B cell (primary cell): ENCODE results near the gene SGPL1. TPM values are rescaled to one million over a fixed set of nuclear protein-coding genes. Genes with fewer than 3 reads are reported as not detected.

ENCODE experiments used
- ATAC-seq: fragments of 200-7000 bp; cut with Tn5 transposase; one replicate; pipeline ENCODE4 v1.10.0; 2021; ENCODE audit warnings: low read depth, mild to moderate bottlenecking, moderate number of reproducible peaks, moderate library complexity
- CTCF ChIA-PET: fragments of 350-600 bp; sonication (Branson Sonifier 250); formaldehyde crosslinking; loops from one replicate; lab custom pipeline; 2021; ENCODE audit warnings: antibody characterized with exemption, inconsistent platforms; lab: Charles Lee
- POLR2A ChIA-PET: fragments of 350-600 bp; sonication (Branson Sonifier 250); formaldehyde crosslinking; loops from one replicate; lab custom pipeline; 2021; ENCODE audit warnings: antibody characterized with exemption; lab: Charles Lee
- DNase-seq: peaks from one replicate; pipeline ENCODE4 v3.0.0; 2013
- H2AFZ ChIP-seq: 2 replicates; pipeline ENCODE4 v1.6.1; 2012; ENCODE audit warnings: mild to moderate bottlenecking, low read depth, low read length; ENCODE audit not compliant: insufficient read depth, poor library complexity, severe bottlenecking
- H3K27ac ChIP-seq, 2 donors: 1 replicate in 1 of 2; 2 replicates in 1 of 2; pipeline ENCODE4 v1.5.1; 2012 to 2013; ENCODE audit warnings: low read length in 2 of 2, mild to moderate bottlenecking in 2 of 2, moderate library complexity in 1 of 2
- H3K27me3 ChIP-seq, 4 experiments: fragments of 200-600 bp in 1 of 4; sonication (generic) in 1 of 4; replicated peaks in 1 of 4; 1 replicate in 2 of 4; 2 replicates in 2 of 4; pipeline versions ENCODE4 v1.6.1 to v1.7.0; 2013 to 2016; ENCODE audit warnings: low read length in 3 of 4, mild to moderate bottlenecking in 2 of 4, mixed read lengths in 1 of 4, moderate library complexity in 1 of 4; ENCODE audit not compliant: insufficient read depth in 4 of 4, control insufficient read depth in 3 of 4; ENCODE audit errors: control extremely low read depth in 1 of 4
- H3K36me3 ChIP-seq, 2 experiments: replicated peaks in 1 of 2; 1 replicate in 1 of 2; 2 replicates in 1 of 2; pipeline versions ENCODE4 v1.6.1 to v1.7.1; 2013; ENCODE audit warnings: low read length in 1 of 2; ENCODE audit not compliant: insufficient read depth in 2 of 2, control insufficient read depth in 1 of 2; ENCODE audit errors: control extremely low read depth in 1 of 2, extremely low read depth in 1 of 2
- H3K4me1 ChIP-seq, 2 donors: fragments of 200-600 bp in 1 of 2; sonication (generic) in 1 of 2; 1 replicate in 1 of 2; 2 replicates in 1 of 2; pipeline versions ENCODE4 v1.5.1 to v1.6.1; 2013 to 2017; ENCODE audit warnings: low read length in 2 of 2; ENCODE audit not compliant: control insufficient read depth in 2 of 2, insufficient read depth in 2 of 2
- H3K4me2 ChIP-seq: replicated peaks from 2 replicates; pipeline ENCODE3; 2012; ENCODE audit warnings: mild to moderate bottlenecking, low read depth, low read length; ENCODE audit not compliant: poor library complexity, severe bottlenecking
- H3K4me3 ChIP-seq, 5 experiments: fragments of 200-600 bp in 1 of 5; sonication (generic) in 1 of 5; 1 replicate in 3 of 5; 2 replicates in 2 of 5; pipeline versions ENCODE4 v1.5.1 to v1.7.0; 2011 to 2016; ENCODE audit warnings: low read length in 4 of 5, mild to moderate bottlenecking in 4 of 5, low read depth in 2 of 5, control low read depth in 1 of 5, moderate library complexity in 1 of 5; ENCODE audit not compliant: insufficient read depth in 1 of 5; ENCODE audit errors: control extremely low read depth in 1 of 5, extremely low read depth in 1 of 5
- H3K79me2 ChIP-seq: fragments of 200-600 bp; sonication (generic); one replicate; pipeline ENCODE4 v1.6.0; 2016; ENCODE audit warnings: low read length; ENCODE audit not compliant: control insufficient read depth, insufficient read depth
- H3K9ac ChIP-seq: fragments of 200-600 bp; sonication (generic); 2 replicates; pipeline ENCODE4 v1.6.1; 2017; ENCODE audit warnings: mild to moderate bottlenecking, low read length, moderate library complexity
- H3K9me3 ChIP-seq, 3 donors: one replicate each; pipeline versions ENCODE4 v1.6.1 to v1.7.1; 2013; ENCODE audit warnings: low read length in 2 of 3; ENCODE audit not compliant: control insufficient read depth in 2 of 3, insufficient read depth in 1 of 3; ENCODE audit errors: control extremely low read depth in 1 of 3
- H4K20me1 ChIP-seq: 2 replicates; pipeline ENCODE4 v1.6.0; 2012; ENCODE audit warnings: mild to moderate bottlenecking, low read length; ENCODE audit not compliant: insufficient read depth, control insufficient read depth, poor library complexity, severe bottlenecking
- H3K27ac Mint-ChIP-seq: one replicate; pipeline ENCODE4 v1.8.0; 2021; ENCODE audit warnings: mixed read lengths
- H3K27me3 Mint-ChIP-seq: one replicate; pipeline ENCODE4 v1.8.0; 2021; ENCODE audit warnings: mixed read lengths
- H3K4me1 Mint-ChIP-seq: one replicate; pipeline ENCODE4 v1.8.0; 2021; ENCODE audit warnings: mixed read lengths
- H3K4me3 Mint-ChIP-seq: one replicate; pipeline ENCODE4 v1.8.0; 2021; ENCODE audit warnings: mixed read lengths
- H3K9me3 Mint-ChIP-seq: one replicate; pipeline ENCODE4 v1.8.0; 2022; ENCODE audit warnings: mixed read lengths; ENCODE audit not compliant: insufficient read depth
- EZH2 ChIP-seq: IDR thresholded peaks from 2 replicates; pipeline ENCODE4 v1.6.1; 2012; ENCODE audit warnings: borderline replicate concordance, low read depth, mild to moderate bottlenecking, moderate library complexity, low read length; ENCODE audit not compliant: insufficient read depth, poor library complexity, severe bottlenecking
- WGBS: methylation state at CpG from one replicate; pipeline ENCODE4 v1.1.5; 2013; ENCODE audit warnings: missing lambda C conversion rate; ENCODE audit not compliant: insufficient coverage; 5-methylcytosine and 5-hydroxymethylcytosine counted together
- intact Hi-C: fragments of 100-400 bp; cut with micrococcal nuclease; formaldehyde crosslinking; loops from one replicate; pipeline ENCODE4 v1.10.0; 2022
- polyA plus RNA-seq: library from polyadenylated mRNA; depleted of rRNA; stranded (reverse); fragments of >200 nt; gene quantifications from 2 replicates; pipeline ENCODE4 v1.2.3, GENCODE V29; 2012
- total RNA-seq, 2 donors: library from RNA; stranded (reverse); fragments of 120-200 nt in 1 of 2; gene quantifications; 1 replicate in 1 of 2; 2 replicates in 1 of 2; pipeline versions ENCODE4 v1.2.3 to v1.2.4, GENCODE V29; 2013 to 2022
- TF ChIP-seq, protein P1 (sequence below): fragments of 200-600 bp; IDR thresholded peaks from one replicate; pipeline ENCODE4 v1.8.0; 2022; ENCODE audit warnings: antibody characterized with exemption, mild to moderate bottlenecking

SGPL1 gene
- total and polyA plus RNA-seq, 2 donors (not counting 1 experiment from before 2014, with no cell fraction given): 9.1 to 46.2 TPM

DNA sequence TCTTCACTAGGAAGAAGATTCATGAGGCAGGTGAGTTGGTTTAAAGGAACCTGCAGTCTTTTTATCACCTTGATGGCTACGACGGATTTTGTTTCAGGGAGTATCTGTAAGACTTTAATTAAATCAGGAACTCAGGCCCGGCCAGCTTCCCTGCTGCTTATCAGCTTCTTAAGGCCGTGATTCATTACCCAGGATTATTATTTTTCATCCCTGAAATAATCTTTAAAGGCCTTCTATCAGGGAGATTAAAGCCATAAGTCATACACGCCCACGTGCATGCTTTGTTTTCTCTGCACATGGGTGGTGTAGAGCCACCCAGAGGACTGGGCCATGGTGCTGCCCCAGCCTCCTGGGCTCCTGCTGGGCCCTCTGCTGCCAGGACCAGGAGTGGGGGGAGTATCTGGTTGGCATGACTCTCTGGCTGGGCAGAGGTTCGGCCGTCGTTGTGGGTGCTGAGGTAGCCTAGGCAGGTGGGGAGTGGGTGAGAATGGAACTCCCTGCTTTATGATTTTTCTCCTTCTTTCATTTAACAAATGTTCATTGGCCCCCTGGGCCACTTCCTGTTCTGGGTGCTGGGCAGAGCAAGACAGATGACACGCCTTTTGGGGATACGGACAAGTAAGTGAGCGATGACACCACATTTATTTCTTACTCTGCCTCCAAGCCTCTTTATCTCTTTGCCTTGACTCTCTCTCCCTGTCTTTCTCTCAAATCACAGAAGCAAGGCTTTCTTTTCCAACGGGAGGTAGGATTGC, 111.6 kb downstream of the SGPL1 start:
- ATAC-seq (no peak), DNase-seq (no peak)
- no peak overlapping the region for H2AFZ ChIP-seq
- H3K9me3 ChIP-seq: no peaks in the 10 kb centered on the region
- intact Hi-C loops: no loop called here
- POLR2A ChIA-PET: no interaction called here
- peaks cover 14% of the 10 kb centered on the region for H3K27me3 Mint-ChIP-seq
- 91% methylated on average over 4 of the region's 13 CpGs for WGBS
- no peaks in the 10 kb centered on the region for H3K9me3 Mint-ChIP-seq
- no peak overlapping the region for H3K4me2 ChIP-seq
- H3K36me3 ChIP-seq: no peaks in the 10 kb centered on the region
- no peak for TF ChIP-seq EZH2
- TF ChIP-seq, protein P1, sequence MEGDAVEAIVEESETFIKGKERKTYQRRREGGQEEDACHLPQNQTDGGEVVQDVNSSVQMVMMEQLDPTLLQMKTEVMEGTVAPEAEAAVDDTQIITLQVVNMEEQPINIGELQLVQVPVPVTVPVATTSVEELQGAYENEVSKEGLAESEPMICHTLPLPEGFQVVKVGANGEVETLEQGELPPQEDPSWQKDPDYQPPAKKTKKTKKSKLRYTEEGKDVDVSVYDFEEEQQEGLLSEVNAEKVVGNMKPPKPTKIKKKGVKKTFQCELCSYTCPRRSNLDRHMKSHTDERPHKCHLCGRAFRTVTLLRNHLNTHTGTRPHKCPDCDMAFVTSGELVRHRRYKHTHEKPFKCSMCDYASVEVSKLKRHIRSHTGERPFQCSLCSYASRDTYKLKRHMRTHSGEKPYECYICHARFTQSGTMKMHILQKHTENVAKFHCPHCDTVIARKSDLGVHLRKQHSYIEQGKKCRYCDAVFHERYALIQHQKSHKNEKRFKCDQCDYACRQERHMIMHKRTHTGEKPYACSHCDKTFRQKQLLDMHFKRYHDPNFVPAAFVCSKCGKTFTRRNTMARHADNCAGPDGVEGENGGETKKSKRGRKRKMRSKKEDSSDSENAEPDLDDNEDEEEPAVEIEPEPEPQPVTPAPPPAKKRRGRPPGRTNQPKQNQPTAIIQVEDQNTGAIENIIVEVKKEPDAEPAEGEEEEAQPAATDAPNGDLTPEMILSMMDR: no peak
- no peaks in the 10 kb centered on the region for H4K20me1 ChIP-seq
- no peak overlapping the region for H3K4me3 ChIP-seq
- no peak overlapping the region for H3K27ac ChIP-seq
- CTCF ChIA-PET: interaction anchor here (2.4 kb wide), 1 partner anchor 358 kb away, joined by 11 read pairs; no protein-coding TSS in a partner anchor
- no peak overlapping the region for H3K27ac Mint-ChIP-seq
- peaks cover 0 to 3% (median 0%) of the 10 kb centered on the region in 4 experiments for H3K27me3 ChIP-seq
- peaks cover 6% of the 10 kb centered on the region for H3K4me1 Mint-ChIP-seq
- H3K9ac ChIP-seq: no peak overlapping the region
- H3K4me3 Mint-ChIP-seq: no peak overlapping the region
- H3K79me2 ChIP-seq: no peaks in the 10 kb centered on the region
- H3K4me1 ChIP-seq: no peaks in the 10 kb centered on the region

DNA sequence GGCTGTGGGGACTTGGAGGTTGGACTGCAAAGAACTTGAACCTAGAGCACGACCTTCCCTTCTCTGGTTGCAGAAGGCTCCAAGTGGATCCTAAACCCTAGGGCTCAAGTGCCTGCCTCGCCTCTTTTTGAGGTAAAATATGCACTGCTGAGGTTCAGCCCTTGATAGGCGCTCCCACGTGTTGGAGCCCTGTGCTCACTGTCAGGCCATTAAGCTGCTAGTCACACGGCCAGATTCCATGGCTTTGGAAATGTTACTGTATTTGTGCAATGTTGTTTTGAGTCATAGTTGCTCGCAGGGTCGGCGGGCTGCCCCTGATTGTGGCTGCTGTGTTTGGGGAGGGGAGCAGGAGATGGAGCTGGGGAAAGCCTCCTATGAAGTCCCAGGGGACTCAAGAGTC, 112.4 kb downstream of the SGPL1 start:
- Mint-ChIP-seq H3K27ac (no peak overlapping the region), H3K9me3 (no peaks in the 10 kb centered on the region), H3K4me3 (no peak overlapping the region), H3K4me1 (peaks cover 6% of the 10 kb centered on the region), H3K27me3 (peaks cover 13% of the 10 kb centered on the region)
- Histone ChIP-seq H3K36me3 (no peaks in the 10 kb centered on the region), H3K79me2 (no peaks in the 10 kb centered on the region), H3K9ac (no peak overlapping the region), H3K27ac (no peak overlapping the region), H3K4me2 (no peak overlapping the region), H3K4me3 (no peak overlapping the region), H4K20me1 (no peaks in the 10 kb centered on the region), H3K9me3 (no peaks in the 10 kb centered on the region), H2AFZ (no peak overlapping the region), H3K27me3 (peaks cover 0 to 3% (median 0%) of the 10 kb centered on the region in 4 experiments), H3K4me1 (no peaks in the 10 kb centered on the region)
- intact Hi-C loops: no loop called here
- DNase-seq (no peak), ATAC-seq (no peak)
- no peak for TF ChIP-seq EZH2
- TF ChIP-seq, protein P1: no peak
- ChIA-PET CTCF (no interaction called here), POLR2A (no interaction called here)
- 63% methylated on average over 8 of the region's 8 CpGs for WGBS
